ENCODE data around the gene PLXNA4.
A peak's percentile ranks its signal among the peaks of the same experiment; 100 is the strongest.
"Not testable (repeated sequence)": the region's sequence is repeated elsewhere in the genome, so short reads cannot be mapped to it uniquely, and the experiment has no call there.

Gene PLXNA4

GRCh38 chr7:132412435-132412834, 163.8 kb downstream of the PLXNA4 start:
- DNase-seq: no peak

- no peak for DNase-seq
Observed at GRCh38 chr7:132410861-132411541, 165.3 kb downstream of the PLXNA4 start.

GRCh38 chr7:132410385-132410784, 165.9 kb downstream of the PLXNA4 start:
- peak; percentile 46 for DNase-seq

- peak; percentile 25 for DNase-seq
Observed at GRCh38 chr7:132407764-132408163, 168.5 kb downstream of the PLXNA4 start.

- peak; percentile 27 for DNase-seq
Observed at GRCh38 chr7:132406039-132406438, 170.2 kb downstream of the PLXNA4 start.

- DNase-seq: no peak
Observed at GRCh38 chr7:132404261-132404660, 172.0 kb downstream of the PLXNA4 start.

- DNase-seq: no peak
Observed at GRCh38 chr7:132403465-132404110, 172.7 kb downstream of the PLXNA4 start.

GRCh38 chr7:132402751-132403245, 173.5 kb downstream of the PLXNA4 start:
- DNase-seq: peak; percentile 53

- no peak for DNase-seq
Observed at GRCh38 chr7:132402096-132402495, 174.2 kb downstream of the PLXNA4 start.

- peak; percentile 22 for DNase-seq
Observed at GRCh38 chr7:132400561-132401142, 175.6 kb downstream of the PLXNA4 start.

GRCh38 chr7:132399367-132399766, 176.9 kb downstream of the PLXNA4 start:
- no peak for DNase-seq

- DNase-seq: no peak
Observed at GRCh38 chr7:132398253-132398925, 177.9 kb downstream of the PLXNA4 start.

- DNase-seq: no peak
Observed at GRCh38 chr7:132397070-132397469, 179.2 kb downstream of the PLXNA4 start.

GRCh38 chr7:132395361-132395760, 180.9 kb downstream of the PLXNA4 start:
- DNase-seq: no peak

GRCh38 chr7:132394283-132395198, 181.7 kb downstream of the PLXNA4 start:
- peak; percentile 27 for DNase-seq

- peak; percentile 53 for DNase-seq
Observed at GRCh38 chr7:132393789-132394261, 182.4 kb downstream of the PLXNA4 start.

- no peak for DNase-seq
Observed at GRCh38 chr7:132392713-132393112, 183.6 kb downstream of the PLXNA4 start.

GRCh38 chr7:132390705-132391104, 185.6 kb downstream of the PLXNA4 start:
- peak; percentile 83 for DNase-seq

- DNase-seq: not testable (repeated sequence)
Observed at GRCh38 chr7:132390049-132390448, 186.2 kb downstream of the PLXNA4 start.

- DNase-seq: no peak
Observed at GRCh38 chr7:132388688-132389087, 187.6 kb downstream of the PLXNA4 start.

- no peak for DNase-seq
Observed at GRCh38 chr7:132387596-132387995, 188.7 kb downstream of the PLXNA4 start.

GRCh38 chr7:132386201-132386681, 190.0 kb downstream of the PLXNA4 start:
- DNase-seq: no peak
